ENCODE data around the gene GABBR2.

Gene GABBR2

DNA sequence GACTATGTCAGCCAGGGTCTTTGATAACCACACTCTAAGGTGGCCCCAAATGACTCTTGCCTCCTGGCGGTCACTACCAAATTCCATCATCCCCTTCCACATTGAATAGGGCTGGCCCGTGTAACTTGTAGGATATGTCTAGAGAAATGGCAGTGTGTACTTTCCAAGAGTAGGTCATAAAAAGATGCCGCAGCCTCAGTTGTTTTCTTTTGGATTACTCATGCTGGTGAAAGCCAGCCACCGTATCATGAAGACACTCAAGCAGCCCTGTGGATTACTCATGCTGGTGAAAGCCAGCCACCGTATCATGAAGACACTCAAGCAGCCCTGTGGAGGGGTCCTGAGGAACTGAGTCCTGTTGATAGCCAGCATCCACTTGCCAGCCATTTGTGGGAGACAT lies 281.2 kb downstream of the GABBR2 start:
- no peak for DNase-seq

- DNase-seq = no peak
These were observed 283.7 kb downstream of the GABBR2 start for GRCh38 chr9:98425079-98425478.

DNA sequence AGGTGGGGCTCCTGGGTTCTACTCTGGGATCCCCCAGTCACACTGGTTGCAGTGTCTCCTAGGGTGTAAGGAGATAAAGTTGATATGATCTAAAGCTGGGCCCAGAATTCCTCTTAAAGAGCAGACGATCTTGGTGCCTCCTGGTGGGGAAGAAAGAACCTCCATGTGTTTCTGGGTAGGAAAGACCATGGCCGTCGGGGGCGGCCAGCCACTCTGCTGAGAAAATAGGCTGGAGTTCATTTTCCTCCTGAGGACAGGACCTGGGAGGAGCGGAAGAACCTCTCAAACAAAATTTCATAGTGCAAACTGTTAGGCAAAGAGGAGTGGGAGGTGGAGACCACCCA lies 289.5 kb downstream of the GABBR2 start:
- DNase-seq = no peak

DNA sequence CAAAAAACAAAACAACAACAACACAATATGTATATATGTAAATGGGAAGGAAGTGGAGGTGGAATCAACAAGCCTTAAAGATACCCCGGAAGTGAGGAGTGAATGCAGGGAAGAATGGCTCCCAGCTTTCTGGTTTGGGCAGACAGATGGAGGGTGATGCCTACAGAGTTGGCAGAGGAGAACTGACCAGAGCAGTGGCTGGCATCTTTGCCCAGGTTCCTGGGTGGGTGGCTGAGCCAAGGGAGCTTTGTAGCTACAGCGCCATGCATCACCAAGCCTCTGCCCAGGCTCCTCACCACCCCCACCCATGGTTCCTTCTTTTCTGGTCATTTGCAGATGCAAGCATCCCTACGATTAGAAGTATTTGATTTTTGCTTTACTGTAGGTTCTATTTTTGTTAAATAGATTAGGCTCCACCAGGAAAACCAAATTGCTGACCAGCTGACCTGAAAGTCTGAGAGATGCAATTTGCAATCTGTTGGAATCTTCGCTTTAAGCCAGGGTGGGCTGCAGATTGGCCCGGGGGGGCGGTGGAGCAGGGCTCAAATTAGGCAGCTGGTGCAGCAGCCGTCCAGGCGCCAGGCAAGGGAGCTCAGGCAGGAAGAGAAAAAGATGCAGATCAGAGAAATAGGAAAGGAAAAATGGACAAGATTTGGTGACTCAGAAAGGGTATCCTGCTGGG lies 290.0 kb downstream of the GABBR2 start:
- no peak for DNase-seq

- DNase-seq = no peak
These were observed 292.2 kb downstream of the GABBR2 start for GRCh38 chr9:98416294-98417248.

- no peak for DNase-seq
These were observed 293.0 kb downstream of the GABBR2 start for GRCh38 chr9:98415782-98416181.

DNA sequence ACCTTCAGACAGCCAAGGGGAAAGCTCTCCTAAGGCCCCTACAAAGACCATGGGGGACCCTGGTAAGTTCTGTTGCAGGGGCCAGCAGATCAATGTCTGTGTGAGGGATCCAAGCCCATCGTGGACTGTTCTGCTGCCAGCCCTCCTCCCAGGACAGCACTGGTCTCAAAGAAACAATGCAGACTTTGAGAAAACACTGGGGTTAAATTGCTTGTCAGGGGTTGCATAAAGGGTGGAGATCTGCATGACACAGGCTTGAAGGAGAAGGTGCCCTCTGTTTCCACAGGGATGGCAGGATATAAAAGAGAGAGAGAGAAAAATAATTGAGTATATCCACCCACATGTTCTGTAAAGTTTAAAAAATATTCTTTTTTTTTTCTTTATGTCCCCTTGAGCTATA lies 295.7 kb downstream of the GABBR2 start:
- DNase-seq = no peak

GRCh38 chr9:98412101-98412842 lies 296.5 kb downstream of the GABBR2 start:
- no peak for DNase-seq

- DNase-seq = no peak
These were observed 298.5 kb downstream of the GABBR2 start for GRCh38 chr9:98410185-98410697.

DNA sequence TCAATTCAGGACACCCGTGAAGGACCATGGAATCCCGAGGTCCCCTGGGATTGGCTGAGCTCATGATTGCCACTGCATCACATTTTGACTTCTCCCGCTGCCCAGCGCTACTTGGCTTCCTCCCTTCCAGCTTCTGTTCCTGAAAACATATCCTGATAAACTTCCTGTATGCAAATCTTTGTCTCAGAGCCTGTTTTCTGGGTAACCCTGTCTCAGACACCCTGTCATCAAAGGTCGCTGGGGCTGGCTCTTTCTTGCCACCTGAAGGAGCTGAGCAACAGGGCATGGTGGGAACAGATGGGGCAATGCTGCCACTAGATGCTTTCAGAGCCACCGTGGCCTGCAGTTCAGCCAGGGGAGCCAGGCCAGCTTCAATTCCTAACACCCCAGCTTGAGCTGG lies 299.0 kb downstream of the GABBR2 start:
- DNase-seq = no peak

DNA sequence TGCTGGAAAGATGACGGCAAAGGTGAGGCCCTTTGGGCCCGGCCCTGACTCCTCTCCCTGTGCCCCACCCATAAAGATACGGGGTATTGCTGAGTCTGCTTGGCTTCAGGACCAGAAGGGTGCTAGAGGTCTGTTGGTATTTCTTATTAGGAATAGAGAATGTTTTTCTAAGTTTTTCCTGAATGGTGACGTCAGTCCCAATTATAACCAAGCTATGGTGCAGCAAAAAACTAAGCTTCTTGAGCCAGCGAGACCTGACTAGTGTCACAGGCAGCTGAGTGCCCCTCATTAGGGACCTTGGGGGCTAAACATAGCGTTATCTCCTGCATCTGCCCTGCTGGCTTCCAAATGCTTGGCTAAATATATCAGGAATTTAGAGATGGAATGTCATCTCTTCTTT lies 302.3 kb downstream of the GABBR2 start:
- no peak for DNase-seq

GRCh38 chr9:98404237-98404636 lies 304.5 kb downstream of the GABBR2 start:
- DNase-seq = no peak

DNA sequence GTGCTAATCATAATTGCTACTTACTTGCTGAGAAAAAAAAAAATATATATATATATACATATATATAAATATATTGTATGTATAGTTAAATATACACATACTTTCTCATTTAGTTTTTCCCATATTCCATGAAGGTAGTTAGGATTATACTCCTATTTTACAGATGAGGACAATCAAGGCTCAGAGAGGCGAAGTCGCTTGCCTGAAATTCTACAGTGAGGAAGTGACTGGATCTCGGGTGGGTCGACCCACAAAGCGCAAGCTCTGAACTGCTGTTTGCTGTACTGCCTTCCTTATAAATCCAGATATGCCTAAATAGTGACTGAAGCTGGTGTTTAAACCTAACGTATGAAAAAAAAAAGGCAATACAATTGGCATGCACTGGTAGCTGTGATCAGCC lies 305.0 kb downstream of the GABBR2 start:
- no peak for DNase-seq

DNA sequence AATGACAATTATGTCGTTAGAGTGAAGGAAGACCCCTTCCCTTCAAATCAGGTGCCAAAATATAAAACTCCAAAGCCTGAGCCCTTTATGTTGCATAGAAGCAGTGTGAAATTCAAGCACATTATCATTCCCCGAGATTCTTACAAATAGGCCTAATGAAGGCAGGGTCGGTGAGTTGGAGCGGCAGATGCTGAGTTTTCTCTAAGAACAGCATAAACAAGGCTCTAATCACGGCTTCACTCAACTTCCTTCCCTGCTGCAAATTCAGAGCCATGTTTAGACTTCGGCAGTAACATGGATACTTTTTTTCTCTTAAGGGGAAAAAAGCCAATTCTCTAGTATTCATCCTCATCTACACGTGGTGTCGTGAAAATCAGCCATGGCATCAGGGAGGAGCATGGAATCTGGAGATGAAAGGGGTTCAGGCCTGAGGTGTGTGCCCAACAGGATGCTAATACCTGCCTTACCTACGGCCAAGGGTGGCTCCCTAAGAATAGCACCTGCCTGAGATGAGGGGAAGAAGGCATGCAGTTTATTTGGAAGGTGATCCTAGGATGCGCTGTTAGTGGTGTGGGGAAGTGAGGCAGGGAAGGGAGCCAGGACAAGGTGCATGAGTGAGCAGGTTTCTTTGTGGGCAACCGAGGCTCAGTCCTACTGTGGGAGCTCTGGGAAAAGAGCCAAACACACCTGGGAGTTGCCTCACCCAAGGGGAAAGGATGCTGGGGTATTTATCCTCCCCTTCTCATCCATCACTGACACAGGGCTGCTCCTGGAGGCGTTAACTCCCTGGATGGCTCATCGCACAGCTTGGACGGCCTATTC lies 306.5 kb downstream of the GABBR2 start:
- DNase-seq = no peak

DNA sequence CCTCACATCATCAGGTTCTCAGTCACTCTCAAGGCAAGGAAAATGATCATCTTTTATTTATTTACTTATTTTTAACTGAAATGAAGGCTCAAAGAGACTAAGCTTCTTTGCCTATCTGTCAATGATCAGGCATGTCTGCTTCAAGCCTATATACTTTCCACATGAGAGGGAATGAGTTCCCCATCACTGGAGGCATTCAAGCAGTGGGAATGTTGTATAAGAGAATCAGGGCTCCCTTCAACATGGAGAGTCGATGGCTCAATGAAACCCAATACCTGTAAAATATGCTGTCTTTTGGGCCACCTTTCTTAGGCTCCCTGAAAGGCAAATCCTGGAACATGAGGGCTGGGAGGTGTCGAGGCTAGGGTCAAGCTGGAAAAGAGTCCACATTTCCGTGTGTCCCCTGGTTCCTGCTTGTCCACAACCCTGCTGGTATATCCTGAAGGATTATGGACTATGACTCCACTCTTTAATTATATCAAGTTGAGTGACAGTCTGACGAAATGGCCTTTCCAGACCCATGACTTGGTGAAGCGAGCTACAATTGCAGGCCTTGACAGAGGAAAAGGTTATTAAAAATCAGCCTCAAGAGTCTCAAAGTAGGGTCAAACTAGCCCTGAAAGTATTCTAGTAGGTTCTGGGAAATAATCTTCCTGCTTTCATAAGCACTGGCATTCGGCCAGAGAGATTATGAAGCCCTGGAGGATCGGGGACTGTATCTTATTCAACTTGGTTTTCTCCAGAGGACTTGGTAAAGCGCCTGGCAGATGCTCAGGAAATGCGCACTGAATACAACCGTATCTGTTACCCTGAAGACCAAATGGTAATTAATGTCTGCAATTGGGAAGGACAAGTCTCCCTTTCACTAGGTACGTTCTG lies 307.4 kb downstream of the GABBR2 start:
- DNase-seq = no peak

DNA sequence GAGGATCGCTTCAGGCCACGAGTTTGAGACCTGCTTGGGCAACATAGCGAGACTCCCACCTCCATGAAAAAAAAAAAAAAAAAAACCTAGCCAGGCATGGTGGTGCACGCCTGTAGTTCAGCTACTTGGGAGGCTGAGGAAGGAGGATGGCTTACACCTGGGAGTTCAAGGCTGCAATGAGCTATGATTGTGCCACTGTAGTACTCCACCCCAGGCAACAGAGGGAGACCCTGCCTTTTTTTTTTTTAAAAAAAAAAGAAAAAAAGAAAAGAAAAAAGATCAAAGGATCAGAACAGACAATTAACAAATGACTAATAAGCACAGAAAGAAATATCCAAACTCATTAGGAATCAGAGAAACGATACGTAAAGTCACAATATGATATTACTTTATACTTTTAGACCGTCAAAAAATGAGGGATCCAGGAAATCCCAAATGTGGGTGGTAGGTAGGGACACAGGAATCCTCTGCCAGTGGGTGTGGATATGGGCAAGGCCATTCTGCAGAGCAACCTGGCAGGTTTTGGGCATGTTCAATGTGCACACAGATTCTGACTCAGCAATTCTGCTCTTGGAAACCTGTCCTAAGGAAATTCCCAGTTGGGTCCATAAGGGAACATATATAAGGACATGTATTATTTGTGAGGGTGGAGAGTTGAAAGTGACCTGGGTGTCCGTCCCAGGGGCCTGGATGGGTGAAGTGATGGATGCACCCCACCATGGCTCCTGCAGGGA lies 308.6 kb downstream of the GABBR2 start:
- no peak for DNase-seq

GRCh38 chr9:98396656-98397055 lies 312.1 kb downstream of the GABBR2 start:
- no peak for DNase-seq

- DNase-seq = no peak
These were observed 312.5 kb downstream of the GABBR2 start for GRCh38 chr9:98396236-98396635.

DNA sequence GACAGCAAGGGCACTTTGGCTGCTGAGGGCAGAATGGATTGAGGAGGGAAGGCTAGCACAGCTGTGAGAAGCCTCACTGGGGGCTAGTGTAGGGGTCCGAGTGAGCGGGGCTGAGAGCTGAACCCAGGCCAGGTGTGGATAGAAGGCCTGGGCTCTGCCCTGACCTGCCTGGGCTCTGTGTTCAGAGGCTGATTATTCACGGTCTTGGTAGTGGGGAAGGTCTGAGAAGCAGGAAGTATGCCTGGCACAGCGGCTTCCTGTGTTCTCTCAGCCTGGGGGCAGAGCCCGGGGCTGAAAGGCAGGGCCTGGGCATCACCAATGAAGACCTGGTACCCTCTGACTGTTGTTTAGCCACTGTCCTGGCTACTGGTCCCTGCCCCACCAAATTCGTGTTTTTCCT lies 316.9 kb downstream of the GABBR2 start:
- DNase-seq = no peak

DNA sequence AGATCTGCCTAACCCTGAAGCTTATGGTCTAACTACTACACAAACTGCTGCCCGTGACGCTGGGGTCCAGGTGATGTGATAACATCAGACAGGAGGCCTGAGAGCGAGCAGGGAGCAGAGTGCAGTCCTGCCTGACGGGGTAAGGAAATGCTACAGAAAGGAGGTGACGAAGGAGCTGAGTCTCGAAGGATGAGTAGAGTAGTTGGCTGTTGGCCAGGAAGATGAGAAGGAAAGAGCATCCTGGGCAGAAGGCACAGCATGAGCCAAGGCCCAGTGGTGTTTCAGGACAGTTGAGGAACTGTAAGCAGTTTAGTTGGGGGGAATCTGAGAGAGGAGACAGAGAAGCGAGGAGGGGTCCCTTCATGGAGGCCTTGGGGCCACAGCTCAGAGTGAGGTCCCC lies 317.3 kb downstream of the GABBR2 start:
- no peak for DNase-seq

DNA sequence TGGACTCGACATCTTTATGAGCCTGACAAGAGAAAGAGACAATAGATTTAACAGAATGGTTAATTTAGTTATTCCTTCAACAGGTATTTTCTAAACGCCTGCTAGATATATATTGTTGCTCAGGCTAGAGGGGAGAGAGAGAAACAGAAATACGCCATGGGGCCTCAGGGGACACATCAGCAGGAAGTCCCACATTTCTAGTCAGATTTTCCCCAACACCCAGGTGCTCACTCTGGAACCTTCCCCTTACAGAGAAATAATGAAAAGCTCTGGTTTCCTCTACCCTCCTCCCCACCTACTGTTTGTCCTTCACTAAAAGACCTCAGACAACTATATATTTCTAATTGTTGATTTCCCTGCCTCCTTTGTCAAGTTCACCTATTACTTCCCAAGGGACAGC lies 323.0 kb downstream of the GABBR2 start:
- DNase-seq = no peak

Data from NCI-H2227 treated with DMSO at 0.1 percent for 48 hours (cell line).